Measurements from ENCODE around the gene SHISAL2B.
"Not testable (repeated sequence)": the region's sequence is repeated elsewhere in the genome, so short reads cannot be mapped to it uniquely, and the experiment has no call there.

Gene SHISAL2B

DNA sequence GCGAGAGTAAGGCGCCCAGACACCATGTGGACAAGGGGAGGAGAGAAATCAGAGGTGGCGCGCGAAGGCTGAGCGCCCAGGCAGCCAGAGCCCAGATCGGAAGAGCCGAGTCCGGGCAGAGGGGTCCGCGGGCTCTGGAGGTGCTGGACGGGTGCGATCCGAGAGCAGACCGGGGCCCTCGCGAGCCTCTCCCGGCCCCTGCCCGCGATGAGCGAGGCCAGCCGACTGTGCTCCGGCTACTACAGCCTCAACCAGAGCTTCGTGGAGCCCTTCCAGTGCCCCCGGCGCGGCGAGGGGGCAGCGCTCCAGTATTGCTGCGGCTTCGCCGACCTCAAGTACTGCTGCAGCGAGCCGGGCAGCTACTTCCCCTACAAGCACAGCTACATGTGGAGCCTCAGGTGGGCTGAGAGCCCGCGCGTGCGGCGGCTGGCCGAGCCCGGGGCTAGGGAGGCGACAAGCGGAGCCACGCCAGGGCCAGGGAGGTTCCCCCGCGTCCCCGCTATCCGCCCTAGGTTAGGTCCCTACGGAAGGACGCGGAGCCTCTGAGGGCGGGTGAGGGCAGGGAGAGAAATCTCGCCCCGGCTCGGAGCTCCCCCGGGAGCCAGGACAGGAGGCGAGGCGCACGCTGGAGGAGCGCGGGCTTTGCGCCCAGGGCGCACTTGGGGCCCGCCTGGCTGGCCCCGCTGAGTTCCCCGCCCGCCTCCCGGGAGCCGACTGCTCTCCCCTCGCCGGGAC is at the start of gene SHISAL2B:
TSS of gene SHISAL2B (plus strand) at position 87 of the 735 bp plus-strand sequence. CDS start at position 208, 121 bp downstream.
- DNase-seq (ENCODE audit: low read depth, low spot score) = no peak

DNA sequence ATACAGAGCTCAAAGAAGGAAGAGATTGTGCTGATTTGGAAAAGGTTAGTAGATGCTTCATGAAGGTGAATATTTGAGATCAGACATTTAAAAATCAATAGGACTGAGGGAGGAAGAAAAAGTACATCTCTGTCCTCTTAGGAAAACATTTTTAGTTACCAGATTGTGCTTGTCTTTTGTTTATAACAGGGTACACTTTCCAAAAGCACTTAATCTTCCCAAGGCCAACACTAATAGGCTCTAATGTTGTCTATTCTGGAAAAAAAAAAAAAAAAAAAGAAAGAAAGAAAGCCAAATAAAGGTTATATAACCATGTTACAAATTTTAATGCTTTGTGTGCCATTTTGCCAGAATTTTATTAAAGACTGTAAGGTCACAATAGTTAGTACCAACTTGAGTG is 45.5 kb upstream of the SHISAL2B start:
- no peak for DNase-seq (ENCODE audit: low read depth, low spot score)

DNA sequence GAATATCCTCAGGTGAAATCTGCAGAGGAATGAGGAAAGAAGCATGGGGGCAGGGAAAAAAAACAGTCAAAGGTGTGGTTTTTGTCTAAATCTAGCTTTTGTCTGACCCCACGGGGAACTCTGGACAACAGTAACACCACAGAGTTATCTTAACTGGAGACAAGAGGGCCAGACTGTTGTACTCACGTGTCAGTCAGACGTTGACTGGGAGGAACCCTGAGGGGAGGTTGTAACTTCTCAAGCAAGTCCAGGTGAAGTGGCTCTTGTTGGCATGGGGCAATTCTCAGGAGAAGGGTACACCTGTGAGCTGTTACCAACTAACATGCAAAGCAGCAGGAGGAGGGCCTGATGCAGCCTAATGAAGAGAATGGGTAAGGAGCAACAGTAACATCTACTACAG is 44.1 kb upstream of the SHISAL2B start:
- no peak for DNase-seq (ENCODE audit: low read depth, low spot score)

DNA sequence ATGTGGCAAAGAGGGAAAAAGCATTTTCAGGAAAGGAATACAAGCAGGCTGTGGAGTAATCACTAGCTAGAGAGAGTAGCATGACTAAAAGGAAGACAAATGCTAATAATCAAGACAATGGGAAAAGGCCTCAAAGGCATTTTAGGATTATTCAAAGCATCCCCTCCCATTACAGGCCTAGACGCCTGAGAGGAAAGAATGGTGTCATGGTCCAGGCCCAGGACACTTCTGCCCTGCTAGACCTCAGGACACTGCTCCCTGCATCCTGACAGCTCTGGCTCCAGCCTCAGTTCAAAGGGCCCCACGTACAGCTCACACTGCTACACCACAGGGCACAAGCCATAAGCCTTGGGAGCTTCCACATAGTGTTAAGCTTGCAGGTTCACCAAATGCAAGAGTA is 40.8 kb upstream of the SHISAL2B start:
- no peak for DNase-seq (ENCODE audit: low read depth, low spot score)

DNA sequence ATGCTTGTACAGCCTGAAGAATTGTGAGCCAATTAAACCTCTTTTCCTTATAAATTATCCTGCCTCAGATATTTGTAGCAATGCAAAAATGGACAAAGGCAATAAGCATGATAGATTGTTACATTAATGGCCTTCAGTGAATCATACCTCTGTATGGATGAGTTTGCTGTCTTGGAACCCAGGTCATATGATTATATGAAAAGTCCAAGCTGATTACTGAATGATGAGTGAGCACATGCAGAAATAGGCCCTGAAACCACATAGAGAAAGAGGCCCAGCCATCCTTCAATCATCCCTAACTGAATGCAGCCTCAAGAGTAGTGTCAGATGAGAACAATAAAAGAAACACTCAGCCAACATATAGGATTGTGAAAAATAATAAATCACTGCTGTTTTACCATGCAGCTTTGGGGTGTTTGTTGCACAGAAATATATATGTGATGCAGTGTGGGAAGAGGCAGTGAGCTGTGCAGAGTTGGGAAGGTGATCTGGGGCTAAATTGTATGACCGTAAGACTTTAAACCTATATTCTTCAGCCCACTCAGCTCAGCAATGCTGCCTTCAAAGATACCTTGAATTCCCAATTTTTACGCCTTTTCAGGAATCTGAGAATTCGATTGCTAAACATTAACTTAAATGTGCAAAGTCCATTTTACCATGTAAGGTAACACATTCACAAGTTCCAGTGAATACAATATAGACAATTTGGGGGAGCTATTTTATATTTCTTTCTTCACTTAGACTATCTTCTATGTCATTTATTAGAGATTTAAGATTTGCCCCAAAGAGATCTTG is 36.3 kb upstream of the SHISAL2B start:
- no peak for DNase-seq (ENCODE audit: low read depth, low spot score)

DNA sequence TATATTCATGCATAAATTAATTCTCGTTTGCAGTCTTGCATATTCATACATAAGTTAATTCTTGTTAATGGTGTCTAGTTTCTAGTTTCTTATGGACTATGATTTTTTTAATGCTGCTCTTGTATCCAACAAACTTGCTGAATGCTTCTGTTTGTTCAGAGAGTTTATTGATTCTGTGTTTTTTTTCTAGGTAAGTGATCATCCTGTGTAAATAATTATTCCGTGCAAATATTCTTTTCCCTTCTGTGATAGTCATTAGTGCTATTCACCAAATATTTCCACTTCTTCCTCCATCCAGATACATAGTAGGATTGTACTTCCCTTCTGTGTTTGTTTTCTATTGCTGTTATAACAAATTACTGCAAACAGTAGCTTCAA is 35.8 kb upstream of the SHISAL2B start:
- DNase-seq (ENCODE audit: low read depth, low spot score) = no peak

DNA sequence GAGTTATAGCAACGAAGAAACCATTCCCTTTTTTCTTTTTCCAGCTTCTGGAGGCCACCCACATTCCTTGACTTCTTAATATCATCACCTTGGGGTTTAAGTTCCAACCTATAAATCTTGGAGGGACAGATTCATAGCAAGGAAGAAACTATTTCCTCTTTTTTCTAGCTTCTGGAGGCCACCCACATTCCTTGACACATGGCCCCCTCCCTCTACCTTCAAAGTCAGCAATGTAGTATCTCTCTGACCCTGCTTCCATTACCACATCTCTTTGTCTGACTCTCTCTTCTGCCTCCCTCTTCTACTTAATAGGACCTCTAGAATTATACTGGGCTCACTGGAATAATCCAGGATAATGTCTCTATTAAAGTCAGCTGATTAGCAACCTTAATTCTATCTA is 34.7 kb upstream of the SHISAL2B start:
- DNase-seq (ENCODE audit: low read depth, low spot score) = no peak

DNA sequence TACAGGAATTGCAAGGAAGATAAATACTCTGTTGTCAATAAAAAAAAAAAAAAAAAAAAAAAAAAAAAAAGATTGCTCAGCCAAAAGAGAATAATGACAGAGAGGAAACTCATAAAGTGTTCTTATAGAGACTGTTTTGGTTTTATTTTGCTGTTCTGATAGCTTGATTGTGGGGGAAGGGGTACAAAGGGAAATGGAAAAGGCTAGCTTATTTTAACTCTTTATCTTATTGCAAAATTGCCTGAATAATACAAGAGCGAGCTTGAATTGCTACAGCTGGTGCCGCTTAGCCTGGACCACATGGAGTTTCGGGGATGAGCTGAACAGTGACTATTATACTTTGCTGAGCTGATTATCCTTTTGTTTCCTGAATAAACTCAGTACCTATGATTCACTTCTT is 31.0 kb upstream of the SHISAL2B start:
- no peak for DNase-seq (ENCODE audit: low read depth, low spot score)

DNA sequence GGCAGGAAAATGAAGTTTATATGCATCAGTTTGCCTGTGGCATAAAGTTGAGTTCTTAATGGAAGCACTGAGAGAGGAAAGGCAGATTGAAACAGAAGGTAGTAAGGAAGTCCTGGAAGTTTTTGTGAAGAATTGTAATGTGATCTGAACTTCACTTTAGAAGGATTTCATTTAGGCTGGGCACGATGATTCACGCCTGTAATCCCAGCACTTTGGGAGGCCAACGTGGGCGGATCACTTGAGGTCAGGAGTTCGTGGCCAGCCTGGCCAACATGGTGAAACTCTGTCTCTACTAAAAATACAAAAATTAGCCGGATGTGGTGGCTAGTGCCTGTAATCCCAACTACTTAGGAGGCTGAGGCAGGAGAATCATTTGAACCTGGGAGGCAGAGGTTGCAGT is 27.1 kb upstream of the SHISAL2B start:
- DNase-seq (ENCODE audit: low read depth, low spot score) = not testable (repeated sequence)

DNA sequence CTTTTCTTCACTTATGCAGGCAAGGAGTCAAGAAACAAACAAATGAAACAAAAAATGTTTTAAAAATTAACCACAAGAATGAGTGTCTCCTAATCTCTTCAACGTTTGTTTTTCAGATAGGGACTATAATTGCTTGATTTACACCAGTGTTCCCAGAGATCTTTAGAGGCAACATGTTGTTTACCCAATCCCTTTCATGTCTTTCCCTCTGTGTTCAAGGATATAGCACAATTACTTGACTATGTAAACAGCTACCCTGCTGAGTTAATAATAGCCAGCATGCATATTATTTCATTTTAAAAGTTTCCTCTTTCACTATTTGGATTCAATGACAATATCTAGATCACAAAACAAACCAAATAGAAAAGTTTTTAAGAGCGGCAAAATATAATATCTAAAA is 25.1 kb upstream of the SHISAL2B start:
- no peak for DNase-seq (ENCODE audit: low read depth, low spot score)

DNA sequence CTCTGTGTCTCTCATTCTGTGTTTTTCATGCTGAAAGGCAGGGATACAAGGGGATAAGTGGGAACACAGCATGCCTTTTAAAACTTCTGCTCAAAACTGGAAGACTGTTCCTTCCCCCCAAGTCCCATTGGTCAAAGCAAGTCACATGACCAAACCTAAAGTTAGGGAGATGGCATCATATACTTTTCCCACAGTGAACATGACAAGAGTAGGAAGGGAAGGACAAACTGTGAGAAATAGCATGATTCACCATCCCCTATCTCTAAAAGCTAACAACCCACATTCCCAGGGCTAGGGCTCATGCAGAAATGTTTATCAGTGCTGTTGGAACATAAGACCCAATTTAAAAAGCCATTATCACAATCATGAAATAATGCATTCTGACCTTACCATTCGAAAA is 24.2 kb upstream of the SHISAL2B start:
- DNase-seq (ENCODE audit: low read depth, low spot score) = no peak

DNA sequence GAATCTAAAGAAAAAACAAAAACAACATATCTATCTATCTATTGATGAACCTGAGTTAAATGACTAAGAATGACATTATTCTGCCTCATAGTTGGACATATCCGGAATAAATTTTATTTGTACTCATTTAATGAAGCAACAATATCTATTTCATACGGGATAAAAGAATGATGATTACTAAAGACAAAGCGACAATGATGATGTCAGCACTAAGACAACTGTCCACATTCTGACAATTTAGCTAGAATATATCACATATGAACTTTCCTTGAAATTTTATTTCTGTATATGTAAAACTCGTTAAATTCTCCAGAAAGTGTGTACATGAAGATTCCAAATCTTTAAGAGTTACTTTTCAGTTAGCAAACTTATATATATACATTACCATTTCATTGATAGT is 23.2 kb upstream of the SHISAL2B start:
- no peak for DNase-seq (ENCODE audit: low read depth, low spot score)

DNA sequence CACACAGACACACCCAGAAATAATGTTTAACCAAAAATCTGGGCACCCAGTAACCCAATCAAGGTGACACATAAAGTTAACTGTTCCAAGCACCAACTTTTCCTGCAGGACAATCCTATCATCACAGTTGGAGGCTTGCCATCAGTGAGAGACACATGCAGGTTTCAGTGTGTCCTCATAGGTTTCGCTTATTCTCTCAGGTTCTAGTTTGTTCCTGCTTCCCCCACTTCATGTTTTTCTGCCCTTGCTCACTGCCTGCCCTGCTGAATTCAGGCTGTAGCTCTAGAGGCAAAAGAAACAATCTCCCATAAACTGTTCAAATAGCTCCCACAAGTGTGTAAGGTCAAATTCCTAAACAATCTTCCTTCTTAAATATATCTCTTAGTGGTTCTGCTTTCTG is 20.0 kb upstream of the SHISAL2B start:
- no peak for DNase-seq (ENCODE audit: low read depth, low spot score)

DNA sequence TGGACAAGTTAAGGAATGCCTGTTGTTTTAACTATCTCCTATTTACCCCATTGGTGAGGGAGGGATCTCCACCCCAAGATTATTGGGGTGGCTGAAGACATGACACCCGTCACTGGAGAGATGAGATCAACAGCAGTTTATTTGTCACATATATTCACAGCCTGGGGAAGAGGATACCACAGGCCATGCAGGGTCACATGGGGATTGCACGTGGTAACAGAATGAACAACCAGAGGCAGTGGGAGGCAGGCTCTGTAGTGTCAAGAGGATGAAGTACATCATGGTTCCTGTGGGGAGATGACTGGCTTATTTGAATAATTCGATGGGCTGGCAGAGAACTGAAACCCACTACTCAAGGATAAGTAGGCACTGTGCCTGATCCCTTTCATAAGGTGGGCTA is 18.6 kb upstream of the SHISAL2B start:
- no peak for DNase-seq (ENCODE audit: low read depth, low spot score)

DNA sequence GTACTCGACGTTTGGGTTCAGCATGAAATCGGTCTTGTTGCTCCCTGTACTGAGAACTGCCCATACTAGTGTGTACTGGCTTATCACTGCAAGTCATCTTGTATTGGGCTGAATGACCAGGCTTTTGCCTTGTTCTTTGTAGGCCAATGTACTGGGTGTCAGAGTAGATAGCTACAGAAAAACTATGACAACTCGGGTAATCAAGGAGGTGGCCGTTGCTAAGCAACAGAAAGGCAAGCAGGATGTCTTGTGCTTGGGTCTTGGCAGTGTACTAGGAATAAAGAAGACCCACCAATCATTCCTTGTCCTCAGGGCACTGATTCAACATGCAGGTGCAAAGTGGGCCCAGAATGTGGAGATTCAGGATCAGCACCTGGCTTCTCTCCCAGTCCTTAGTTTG is 11.9 kb upstream of the SHISAL2B start:
- no peak for DNase-seq (ENCODE audit: low read depth, low spot score)

DNA sequence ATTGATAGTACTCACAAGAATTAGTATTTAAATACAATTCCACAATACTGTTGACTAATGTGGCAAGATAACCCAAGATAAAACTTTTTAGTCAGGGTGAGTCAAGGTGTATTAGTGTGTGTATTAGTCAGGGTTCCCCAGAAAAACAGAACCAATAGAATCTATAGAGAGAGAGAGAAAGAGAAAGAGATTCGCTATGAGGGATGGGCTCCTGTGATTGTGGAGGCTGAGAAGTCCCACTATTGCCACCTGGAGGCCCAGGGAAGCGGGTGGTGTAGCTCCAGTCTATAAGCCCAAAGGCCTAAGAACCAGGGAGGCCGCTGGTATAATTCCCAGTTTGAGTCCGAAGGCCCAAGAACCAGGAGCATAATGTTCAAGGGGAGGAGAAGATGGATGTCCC is 10.0 kb upstream of the SHISAL2B start:
- no peak for DNase-seq (ENCODE audit: low read depth, low spot score)

DNA sequence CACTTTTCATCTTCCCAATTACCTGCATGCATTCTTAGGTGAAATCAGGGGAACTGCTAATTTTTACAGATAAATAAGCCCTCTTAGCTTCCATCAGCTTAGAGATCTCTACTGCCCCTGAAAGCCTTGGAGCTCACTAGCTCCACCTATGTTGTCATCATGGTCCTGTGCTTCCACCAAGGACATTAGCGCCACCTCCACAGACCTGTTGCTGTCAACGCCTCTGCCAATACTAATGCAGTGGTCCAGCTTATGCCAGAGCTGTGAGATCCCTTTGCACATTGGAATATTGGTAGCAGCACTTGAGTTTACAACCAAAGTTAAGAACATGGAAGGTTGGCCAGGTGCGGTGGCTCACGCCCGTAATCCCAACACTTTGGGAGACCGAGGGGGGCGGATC is 7.7 kb upstream of the SHISAL2B start:
- DNase-seq (ENCODE audit: low read depth, low spot score) = no peak

DNA sequence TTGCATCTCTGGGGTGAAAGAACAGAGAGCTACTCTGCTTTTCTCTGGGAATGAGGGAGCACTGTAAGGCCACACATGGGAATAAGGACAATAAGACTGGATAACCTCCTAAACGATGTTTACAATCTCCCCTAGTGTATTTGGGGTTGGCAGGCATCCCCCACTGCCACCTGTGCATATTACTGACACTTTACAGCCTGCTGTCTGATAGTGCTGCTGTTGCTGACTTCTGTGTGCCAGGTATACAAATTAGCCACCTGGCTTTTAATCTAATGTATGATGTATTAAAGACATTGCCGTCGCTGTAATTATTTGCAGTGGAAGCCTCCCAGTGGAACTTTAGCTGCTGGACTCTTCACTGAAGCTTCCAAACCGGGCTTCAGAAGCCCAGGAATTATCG is 4.4 kb upstream of the SHISAL2B start:
- no peak for DNase-seq (ENCODE audit: low read depth, low spot score)

DNA sequence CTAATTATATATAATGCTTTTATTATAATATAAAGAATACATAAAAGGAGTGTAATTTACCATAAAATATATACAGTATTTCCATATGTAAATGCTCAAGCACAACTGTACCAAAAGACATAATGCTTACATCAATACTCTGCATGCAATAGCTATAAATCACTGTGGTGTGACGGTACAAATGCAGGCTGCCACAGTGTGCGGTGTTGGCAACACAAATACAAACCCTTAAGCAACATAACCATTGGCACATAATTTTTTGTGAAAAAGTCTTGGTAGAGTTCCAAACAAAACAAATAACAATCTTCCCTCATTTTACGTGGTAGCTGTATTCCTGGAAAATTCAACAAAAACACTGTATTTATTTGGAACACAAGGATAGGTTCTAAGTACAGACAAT is 1.9 kb upstream of the SHISAL2B start:
- no peak for DNase-seq (ENCODE audit: low read depth, low spot score)

DNA sequence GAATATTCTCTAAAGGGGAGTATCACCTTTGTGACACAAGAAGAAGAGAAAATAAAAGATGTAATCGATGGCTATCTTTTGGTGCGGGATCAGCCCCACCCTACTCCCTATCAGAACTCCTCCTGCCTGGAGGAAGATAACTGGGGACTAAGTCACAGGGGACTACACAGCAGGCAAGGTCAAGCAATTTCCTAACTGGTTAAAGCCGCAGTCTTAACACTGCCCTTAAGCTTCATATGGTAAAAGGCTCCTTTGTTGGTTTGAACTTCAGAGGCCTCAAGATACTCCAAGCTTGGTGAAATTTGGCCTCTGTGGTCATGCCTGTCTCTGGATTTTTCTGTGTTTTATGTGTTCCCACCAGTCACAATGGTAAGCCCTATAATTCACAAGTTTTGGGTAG is 1.3 kb upstream of the SHISAL2B start:
- DNase-seq (ENCODE audit: low read depth, low spot score) = no peak

DNA sequence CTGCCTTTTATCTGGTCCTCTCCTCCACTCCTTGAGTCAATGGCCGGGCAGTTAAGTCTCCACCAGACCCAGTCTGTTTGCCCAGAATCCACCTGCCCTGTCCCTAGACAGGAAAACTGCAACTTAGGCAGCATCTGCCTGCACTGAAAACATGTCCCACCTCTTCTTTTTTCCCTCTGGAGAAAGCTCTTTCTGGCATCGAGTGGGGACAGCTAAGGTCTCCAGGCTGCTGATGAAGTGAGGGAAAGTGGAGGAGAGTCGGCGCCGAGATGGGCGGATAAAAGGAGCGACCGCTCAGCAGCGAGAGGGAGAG is 243 bp upstream of the SHISAL2B start:
- no peak for DNase-seq (ENCODE audit: low read depth, low spot score)

DNA sequence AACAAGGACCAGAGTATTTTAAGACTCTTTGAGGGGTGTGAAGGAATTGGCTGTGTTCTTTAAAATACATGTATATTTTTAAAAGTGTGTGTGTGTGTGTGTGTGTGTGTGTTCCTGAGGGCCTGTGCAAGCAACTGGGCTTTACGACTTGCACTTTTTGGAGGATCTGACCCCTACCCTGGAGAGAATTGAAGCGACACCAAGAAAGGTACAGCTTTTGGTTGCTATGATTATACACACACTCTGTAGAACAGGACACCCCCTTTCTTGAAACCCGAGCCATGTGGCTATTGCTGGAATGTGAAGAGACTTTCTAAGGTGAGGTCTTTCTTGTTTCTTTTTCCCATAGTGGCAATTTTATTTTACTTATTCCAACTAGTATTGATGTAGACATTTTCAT is 988 bp downstream of the SHISAL2B start:
- no peak for DNase-seq (ENCODE audit: low read depth, low spot score)

DNA sequence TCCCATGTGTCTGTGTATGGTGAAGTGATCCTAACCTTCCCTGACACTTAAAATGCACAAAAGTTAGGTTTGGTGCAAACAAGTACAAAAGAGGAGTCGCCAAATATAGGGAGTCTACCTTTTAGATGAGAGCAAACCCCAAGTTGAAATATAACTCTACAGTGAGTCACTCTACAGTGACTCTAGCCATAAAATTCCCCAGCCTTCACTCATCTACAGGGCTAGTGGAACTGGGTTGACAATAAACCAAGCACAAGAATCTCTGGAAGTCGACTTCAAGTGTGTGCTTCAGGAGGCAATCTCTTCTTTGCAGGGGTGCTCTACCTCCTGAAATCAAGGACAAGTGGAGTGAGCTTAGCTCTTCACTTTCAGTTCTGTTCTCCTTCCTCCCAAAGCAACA is 3.3 kb downstream of the SHISAL2B start:
- no peak for DNase-seq (ENCODE audit: low read depth, low spot score)

DNA sequence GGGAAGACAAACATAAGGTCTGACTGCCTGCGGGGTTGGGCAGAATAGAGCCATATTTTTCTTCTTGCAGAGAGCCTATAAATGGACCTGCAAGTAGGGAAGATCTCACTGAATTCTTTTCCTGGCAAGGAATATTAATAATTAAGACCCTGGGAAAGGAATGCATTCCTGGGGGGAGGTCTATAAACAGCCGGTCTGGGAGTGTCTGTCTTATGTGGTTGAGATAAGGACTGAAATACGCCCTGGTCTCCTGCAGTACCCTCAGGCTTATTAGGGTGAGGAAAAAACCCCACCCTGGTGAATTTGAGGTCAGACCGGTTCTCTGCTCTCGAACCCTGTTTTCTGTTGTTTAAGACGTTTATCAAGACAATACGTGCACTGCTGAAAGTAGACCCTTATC is 6.1 kb downstream of the SHISAL2B start:
- DNase-seq (ENCODE audit: low read depth, low spot score) = not testable (repeated sequence)

All from brain pericyte (primary cell).